ENCODE results near the gene CNTNAP5.

CNTNAP5 gene

GRCh38 chr2:124836416-124836815, 811.3 kb downstream of the CNTNAP5 start:
- DNase-seq, result no peak

- DNase-seq, result no peak
Measured at GRCh38 chr2:124837496-124837895, 812.4 kb downstream of the CNTNAP5 start.

- no peak for DNase-seq
Measured at GRCh38 chr2:124838406-124838805, 813.3 kb downstream of the CNTNAP5 start.

GRCh38 chr2:124867247-124867646, 842.2 kb downstream of the CNTNAP5 start:
- no peak for DNase-seq

- no peak for DNase-seq
Measured at GRCh38 chr2:124874219-124874618, 849.1 kb downstream of the CNTNAP5 start.

- no peak for DNase-seq
Measured at GRCh38 chr2:124874676-124875075, 849.6 kb downstream of the CNTNAP5 start.

GRCh38 chr2:124875627-124876244, 850.6 kb downstream of the CNTNAP5 start:
- DNase-seq, result no peak

GRCh38 chr2:124877141-124877577, 852.1 kb downstream of the CNTNAP5 start:
- no peak for DNase-seq

GRCh38 chr2:124879640-124880039, 854.6 kb downstream of the CNTNAP5 start:
- DNase-seq, result no peak

- DNase-seq, result no peak
Measured at GRCh38 chr2:124880995-124881394, 855.9 kb downstream of the CNTNAP5 start.

GRCh38 chr2:124882423-124882822, 857.3 kb downstream of the CNTNAP5 start:
- no peak for DNase-seq

GRCh38 chr2:124883595-124883994, 858.5 kb downstream of the CNTNAP5 start:
- DNase-seq, result no peak

GRCh38 chr2:124884315-124884714, 859.2 kb downstream of the CNTNAP5 start:
- no peak for DNase-seq

- no peak for DNase-seq
Measured at GRCh38 chr2:124886216-124886615, 861.1 kb downstream of the CNTNAP5 start.

GRCh38 chr2:124887466-124887865, 862.4 kb downstream of the CNTNAP5 start:
- DNase-seq, result no peak

- no peak for DNase-seq
Measured at GRCh38 chr2:124888431-124888830, 863.3 kb downstream of the CNTNAP5 start.

GRCh38 chr2:124894199-124894598, 869.1 kb downstream of the CNTNAP5 start:
- no peak for DNase-seq

GRCh38 chr2:124898827-124899226, 873.7 kb downstream of the CNTNAP5 start:
- DNase-seq, result no peak

GRCh38 chr2:124908411-124908810, 883.3 kb downstream of the CNTNAP5 start:
- DNase-seq, result no peak

GRCh38 chr2:124911560-124911959, 886.5 kb downstream of the CNTNAP5 start:
- no peak for DNase-seq

- DNase-seq, result no peak
Measured at GRCh38 chr2:124913868-124914267, 888.8 kb downstream of the CNTNAP5 start.

GRCh38 chr2:124915567-124915966, 890.5 kb downstream of the CNTNAP5 start:
- no peak for DNase-seq

- DNase-seq, result no peak
Measured at GRCh38 chr2:124919296-124919695, 894.2 kb downstream of the CNTNAP5 start.

- no peak for DNase-seq
Measured at GRCh38 chr2:124920448-124920847, 895.4 kb downstream of the CNTNAP5 start.

- no peak for DNase-seq
Measured at GRCh38 chr2:124921191-124921590, 896.1 kb downstream of the CNTNAP5 start.

All from NK-92 treated with Interleukin-12 subunit alpha and Interleukin-12 subunit beta, amount 100 ng/mL, for 24 hours (cell line).